Fibroblast of skin of abdomen (primary cell): ENCODE measurements around the gene HIPK4.
"Not testable (repeated sequence)": the region's sequence is repeated elsewhere in the genome, so short reads cannot be mapped to it uniquely, and the experiment has no call there.

Experiments
- DNase-seq: peaks from one replicate; pipeline ENCODE4 v3.0.0-alpha.2; 2013

Gene HIPK4

GRCh38 chr19:40392894-40393517 lies 3.0 kb upstream of the HIPK4 start:
- DNase-seq, result no peak

- no peak for DNase-seq
Observed at GRCh38 chr19:40392123-40392522, 2.1 kb upstream of the HIPK4 start.

- DNase-seq, result no peak
Observed at GRCh38 chr19:40389404-40390083, 437 bp downstream of the HIPK4 start.

GRCh38 chr19:40388481-40388880 lies 1.5 kb downstream of the HIPK4 start:
- DNase-seq, result no peak

DNA sequence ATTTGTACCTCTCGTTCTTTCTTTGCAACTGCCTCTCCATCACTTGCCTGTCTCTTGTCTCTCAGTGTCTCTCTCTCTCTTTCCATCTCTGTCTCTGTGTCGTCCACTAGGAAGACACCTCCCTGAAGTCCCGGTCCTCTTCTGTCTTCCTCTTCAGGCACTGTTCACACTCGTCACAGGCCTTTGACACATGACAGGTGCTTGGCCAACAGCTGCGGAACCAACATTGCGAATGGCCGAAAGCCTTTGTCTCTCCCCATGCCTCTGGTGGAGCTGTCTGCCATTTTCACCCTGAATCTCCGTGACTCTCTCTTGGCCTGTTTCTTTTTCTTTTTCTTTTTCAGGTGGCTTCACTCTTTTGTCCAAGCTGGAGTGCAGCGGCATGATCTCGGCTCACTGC lies 2.8 kb downstream of the HIPK4 start:
- no peak for DNase-seq

DNA sequence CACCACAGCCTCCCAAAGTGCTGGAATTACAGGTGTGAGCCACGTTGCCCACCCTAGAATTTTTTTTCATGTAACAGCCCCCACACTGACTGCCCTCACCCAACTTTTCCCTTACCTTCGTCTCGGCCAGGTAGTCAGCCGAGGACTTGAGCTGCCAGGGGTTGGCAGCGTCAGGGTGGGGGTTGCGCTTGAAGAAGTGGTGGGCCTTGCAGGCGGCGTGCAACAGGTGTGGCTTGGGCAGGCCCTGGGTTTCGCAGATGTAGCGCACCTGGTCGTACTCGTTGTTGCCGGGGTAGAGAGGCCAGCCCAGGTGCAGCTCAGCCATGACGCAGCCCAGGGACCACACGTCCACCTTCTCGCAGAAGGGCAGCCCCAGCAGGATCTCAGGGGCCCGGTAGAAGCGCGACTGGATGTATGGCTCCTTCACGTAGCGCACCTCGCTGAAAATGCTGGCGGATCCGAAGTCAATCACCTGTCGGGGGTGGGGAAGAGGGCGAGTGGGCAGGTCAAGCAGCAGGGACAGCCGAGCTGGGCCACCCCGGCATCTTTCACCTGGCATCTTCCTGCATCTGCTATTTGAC lies 6.2 kb downstream of the HIPK4 start:
- DNase-seq, result no peak

DNA sequence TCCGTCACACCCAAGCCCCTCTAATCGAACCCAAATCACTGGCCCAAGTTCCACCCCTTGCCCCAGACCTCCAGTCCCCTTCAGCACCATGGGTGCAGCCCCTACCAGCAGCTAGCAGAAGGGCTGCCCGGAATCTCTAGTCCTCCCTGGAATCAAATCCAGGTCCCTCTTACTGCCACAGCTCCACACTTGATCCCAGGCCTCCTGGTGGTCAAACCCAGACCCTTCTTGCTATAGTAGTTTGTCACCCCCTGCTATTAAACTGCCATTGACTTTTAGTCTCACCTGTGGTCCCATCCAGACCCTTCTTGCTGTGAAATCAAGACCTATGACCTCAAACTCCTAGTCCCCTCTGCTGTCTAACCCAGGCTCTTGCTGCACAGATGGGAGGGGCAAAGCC lies 8.7 kb downstream of the HIPK4 start:
- DNase-seq, result no peak

GRCh38 chr19:40380199-40381037 lies 9.6 kb downstream of the HIPK4 start:
- DNase-seq, result no peak

DNA sequence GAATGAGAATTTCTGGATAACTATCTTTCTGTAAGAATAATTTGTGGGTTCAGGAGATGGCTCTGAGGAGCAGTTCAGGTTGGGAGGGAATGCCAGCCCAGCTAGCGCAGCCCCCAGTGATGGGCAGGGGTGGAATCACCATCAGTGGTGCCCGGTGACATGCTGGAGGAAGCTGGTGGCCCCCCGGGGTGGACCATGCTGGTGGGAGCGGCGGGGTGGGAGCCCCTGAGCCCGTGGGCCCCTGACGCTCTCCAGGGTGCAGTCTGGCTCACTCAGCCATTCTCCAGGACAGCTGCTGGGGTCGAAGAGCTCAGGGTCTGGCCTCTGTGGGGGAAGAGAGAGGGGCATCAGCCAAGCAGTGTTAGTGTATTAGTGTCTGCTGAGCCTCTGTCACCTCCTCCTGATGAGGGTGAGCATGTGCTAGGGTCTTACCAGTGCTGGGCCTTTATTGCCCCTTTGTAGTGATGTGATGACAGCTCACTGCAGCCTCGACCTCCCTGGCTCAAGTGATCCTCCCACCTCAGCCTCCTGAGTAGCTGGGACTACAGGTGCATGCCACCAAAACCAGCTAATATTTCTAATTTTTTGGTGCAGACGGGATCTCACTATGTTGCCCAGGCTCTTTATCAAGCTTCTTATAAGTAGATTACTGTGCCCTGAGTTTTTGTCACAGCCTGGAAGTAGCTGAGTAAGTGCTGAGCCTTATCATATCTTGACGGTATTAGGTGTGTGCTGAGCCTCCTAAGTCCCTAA lies 10.4 kb downstream of the HIPK4 start:
- DNase-seq, result no peak

- no peak for DNase-seq
Observed at GRCh38 chr19:40378509-40378908, 11.5 kb downstream of the HIPK4 start.

- DNase-seq, result no peak
Observed at GRCh38 chr19:40377876-40378385, 12.1 kb downstream of the HIPK4 start.

DNA sequence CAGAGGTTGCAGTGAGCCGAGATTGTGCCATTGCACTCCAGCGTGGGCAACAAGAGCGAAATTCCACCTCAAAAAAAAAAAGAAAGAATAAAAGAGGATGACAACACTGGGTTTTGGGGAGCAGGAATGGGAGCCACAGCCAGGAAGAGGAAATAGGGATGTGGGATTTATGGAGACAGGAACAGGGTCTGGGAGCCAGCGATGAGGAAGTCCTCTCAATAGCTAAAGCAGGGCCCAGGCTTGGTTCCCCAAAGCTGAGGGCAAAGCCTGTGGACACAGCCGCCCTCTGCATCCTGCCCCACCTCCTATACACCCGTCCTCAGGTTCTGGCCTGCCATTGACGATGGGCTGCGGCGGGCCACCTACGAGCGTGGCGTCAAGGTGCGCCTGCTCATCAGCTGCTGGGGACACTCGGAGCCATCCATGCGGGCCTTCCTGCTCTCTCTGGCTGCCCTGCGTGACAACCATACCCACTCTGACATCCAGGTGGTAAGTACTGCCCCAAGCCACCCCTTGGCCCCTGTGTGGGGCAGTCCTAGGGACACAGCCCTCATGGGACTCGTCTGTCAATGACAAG lies 13.6 kb downstream of the HIPK4 start:
- DNase-seq, result no peak

- no peak for DNase-seq
Observed at GRCh38 chr19:40374084-40374483, 15.9 kb downstream of the HIPK4 start.

GRCh38 chr19:40371802-40372122 lies 18.2 kb downstream of the HIPK4 start:
- DNase-seq, result no peak

- no peak for DNase-seq
Observed at GRCh38 chr19:40370997-40371801, 18.8 kb downstream of the HIPK4 start.

DNA sequence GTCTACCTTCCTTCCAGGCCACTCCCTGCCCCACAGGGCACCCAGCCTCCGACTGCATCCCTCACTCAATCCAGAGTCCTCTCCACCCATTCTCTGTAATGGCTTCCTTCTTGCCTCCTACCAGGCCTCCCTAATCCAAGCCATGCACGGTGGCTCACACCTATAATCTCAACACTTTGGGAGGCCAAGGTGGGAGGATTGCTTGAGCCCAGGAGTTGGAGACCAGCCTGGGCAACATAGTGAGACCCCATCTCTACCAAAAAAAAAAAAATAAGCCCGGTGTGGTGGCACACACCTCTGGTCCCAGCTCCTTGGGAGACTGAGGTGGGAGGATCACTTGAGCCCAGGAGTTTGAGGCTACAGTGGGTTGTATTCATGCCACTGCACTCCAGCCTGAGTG lies 19.7 kb downstream of the HIPK4 start:
- not testable (repeated sequence) for DNase-seq

DNA sequence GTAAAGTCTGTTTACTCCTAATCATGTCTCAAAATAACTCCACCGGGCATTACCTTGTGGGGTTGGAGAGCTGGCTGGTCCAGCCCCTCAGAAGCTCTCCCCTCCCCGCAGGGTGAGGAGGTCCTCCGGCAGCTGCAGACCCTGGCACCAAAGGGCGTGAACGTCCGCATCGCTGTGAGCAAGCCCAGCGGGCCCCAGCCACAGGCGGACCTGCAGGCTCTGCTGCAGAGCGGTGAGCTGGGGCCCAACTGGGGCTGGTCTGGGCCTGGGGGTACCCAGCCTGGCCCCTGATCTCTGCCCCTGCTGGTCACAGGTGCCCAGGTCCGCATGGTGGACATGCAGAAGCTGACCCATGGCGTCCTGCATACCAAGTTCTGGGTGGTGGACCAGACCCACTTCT lies 20.2 kb downstream of the HIPK4 start:
- DNase-seq, result no peak

DNA sequence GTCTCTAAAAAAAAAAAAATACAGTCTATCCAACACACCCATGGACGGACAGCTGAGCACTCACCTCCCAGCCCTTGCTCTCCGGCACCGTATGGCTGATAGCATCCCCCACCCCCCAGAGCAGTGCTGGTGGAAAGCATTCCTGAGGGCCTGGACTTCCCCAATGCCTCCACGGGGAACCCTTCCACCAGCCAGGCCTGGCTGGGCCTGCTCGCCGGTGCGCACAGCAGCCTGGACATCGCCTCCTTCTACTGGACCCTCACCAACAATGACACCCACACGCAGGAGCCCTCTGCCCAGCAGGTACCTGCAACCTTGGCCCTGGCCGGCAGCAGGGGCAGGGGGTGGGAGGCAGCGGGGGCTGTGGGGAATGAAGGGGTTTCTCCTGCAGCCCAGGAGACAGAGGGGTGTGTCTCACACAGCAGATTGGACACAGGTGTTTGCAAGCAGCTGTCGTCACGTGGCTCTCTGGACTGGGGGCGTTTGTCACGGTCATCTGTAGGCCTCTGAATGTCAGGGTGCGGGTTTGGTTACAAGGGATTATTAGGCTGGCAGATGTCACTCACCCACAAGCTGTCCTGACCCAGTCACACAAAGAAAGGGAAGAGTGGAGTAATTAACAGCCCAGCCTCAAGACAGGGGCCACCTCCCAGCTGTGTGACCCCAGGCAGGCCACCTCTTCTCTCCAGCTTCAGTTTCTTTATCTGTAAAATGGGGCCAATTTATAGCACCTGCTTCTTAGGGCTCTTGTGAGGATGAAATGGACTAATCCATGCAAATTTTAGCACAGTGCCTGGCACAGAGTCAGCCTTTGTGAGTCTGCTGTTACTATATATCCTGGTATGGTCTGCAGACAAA lies 22.2 kb downstream of the HIPK4 start:
- DNase-seq, result no peak

- DNase-seq, result peak; percentile 45
Observed at GRCh38 chr19:40366697-40367561, 23.1 kb downstream of the HIPK4 start.
